ENCODE data around the gene ACSM6. TPM values are rescaled to one million over a fixed set of nuclear protein-coding genes. Genes with fewer than 3 reads are reported as not detected.

The ACSM6 gene
- total and polyA plus RNA-seq, 2 donors (not counting 3 experiments of a cell fraction or from before 2014, with no cell fraction given): not detected

DNA sequence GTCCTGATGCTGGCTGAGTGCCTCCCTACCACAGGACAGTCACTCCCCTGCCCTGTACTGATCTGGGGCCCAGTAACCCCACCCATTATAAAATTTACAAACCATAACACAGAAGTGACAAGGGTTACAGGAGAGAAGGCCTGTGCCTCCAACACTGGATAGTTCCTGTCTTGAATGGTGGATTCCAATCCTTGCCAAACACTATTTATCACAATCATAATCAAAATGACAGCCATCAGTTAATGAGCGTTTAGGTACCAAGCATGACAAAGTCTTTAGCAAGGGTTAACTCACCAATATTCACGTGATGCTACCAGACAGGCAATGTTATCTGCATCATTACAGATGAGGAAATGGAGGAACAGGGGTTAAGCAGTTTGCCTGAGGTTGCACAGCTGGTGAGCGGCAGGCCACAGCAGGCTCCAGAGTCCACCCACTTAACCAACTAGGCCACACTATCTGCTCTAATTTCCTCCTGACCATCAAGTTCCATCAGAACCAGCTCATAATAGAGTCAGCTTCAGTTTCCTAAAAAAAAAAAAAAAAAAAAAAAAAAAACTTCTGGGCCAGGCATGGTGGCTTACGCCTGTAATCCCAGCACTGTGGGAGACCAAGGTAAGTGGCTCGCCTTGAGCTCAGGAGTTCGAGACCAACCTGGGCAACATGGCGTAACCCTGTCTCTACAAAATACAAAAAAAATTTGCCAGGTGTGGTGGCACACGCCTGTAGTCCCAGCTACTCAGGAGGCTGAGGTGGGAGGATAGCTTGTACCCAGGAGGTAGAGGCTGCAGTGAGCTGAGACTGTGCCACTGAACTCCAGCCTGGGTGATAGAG is 82.5 kb downstream of the ACSM6 start:
- Histone ChIP-seq H3K9ac (replicated peaks; ENCODE audit: extremely low read depth, insufficient read depth, low read length) (no peak overlapping the region), H3K4me3 (replicated peaks in 1 of 3; ENCODE audit: insufficient read depth in 1 of 3, low read depth in 1 of 3, low read length in 3 of 3) (no peak overlapping the region), H3K27me3 (ENCODE audit: control insufficient read depth in 2 of 2, insufficient read depth in 2 of 2, low read length in 2 of 2) (no peaks in the 10 kb centered on the region), H2AFZ (ENCODE audit: low read depth, low read length) (no peak overlapping the region), H3K9me1 (replicated peaks; ENCODE audit: control insufficient read depth, extremely low read depth, insufficient read depth, low read length) (no peaks in the 10 kb centered on the region), H3K4me1 (ENCODE audit: control insufficient read depth, extremely low read depth, insufficient read depth, low read length) (peaks cover 20% of the 10 kb centered on the region), H3K36me3 (ENCODE audit: control insufficient read depth in 2 of 2, extremely low read depth in 1 of 2, insufficient read depth in 2 of 2, low read length in 2 of 2) (no peaks in the 10 kb centered on the region), H3K27ac (ENCODE audit: insufficient read depth, low read depth, low read length) (no peak overlapping the region), H3K79me2 (ENCODE audit: control insufficient read depth, insufficient read depth, low read length) (peaks cover 61% of the 10 kb centered on the region), H4K20me1 (replicated peaks; ENCODE audit: control insufficient read depth, extremely low read depth, insufficient read depth, low read length) (no peaks in the 10 kb centered on the region), H3K4me2 (ENCODE audit: insufficient read depth, low read length) (no peak overlapping the region), H3K9me3 (replicated peaks; ENCODE audit: control insufficient read depth, insufficient read depth, low read length) (no peaks in the 10 kb centered on the region)
- POLR2A ChIA-PET: interaction anchor here (0.6 kb wide), 2 partner anchors 22 to 46 kb away, joined by 4 to 5 read pairs; no protein-coding TSS in a partner anchor
- DNase-seq (ENCODE audit: low read depth, low spot score) (no peak), FAIRE-seq (no peak)
- dilution Hi-C loops (cut with MboI; ENCODE audit: extremely low pct_ligation_motif_present, low sequenced_read_pairs): no loop called here
- intact Hi-C loops (cut with micrococcal nuclease): no loop called here
- no TSS peak for BruUV-seq (replicated peaks)
- TF ChIP-seq POLR2A (IDR thresholded peaks at IDR 0.05; ENCODE audit: low read depth, low read length) (no peak), POLR2AphosphoS5 (IDR thresholded peaks at IDR 0.05; ENCODE audit: insufficient read depth, low read depth, low read length) (no peak), EZH2 (IDR thresholded peaks at IDR 0.05; ENCODE audit: borderline replicate concordance, low read depth, low read length, severe bottlenecking) (no peak), MYC (IDR thresholded peaks at IDR 0.05; ENCODE audit: low read depth, low read length) (no peak), JUN (IDR thresholded peaks at IDR 0.05; ENCODE audit: borderline replicate concordance, insufficient read depth, insufficient read length, low read depth) (no peak), FOS (IDR thresholded peaks at IDR 0.05; ENCODE audit: borderline replicate concordance, insufficient read depth, low read length) (no peak), GATA2 (IDR thresholded peaks at IDR 0.05; ENCODE audit: insufficient read depth, insufficient read length, low read depth, low read length) (no peak)
- TF ChIP-seq, protein P1, sequence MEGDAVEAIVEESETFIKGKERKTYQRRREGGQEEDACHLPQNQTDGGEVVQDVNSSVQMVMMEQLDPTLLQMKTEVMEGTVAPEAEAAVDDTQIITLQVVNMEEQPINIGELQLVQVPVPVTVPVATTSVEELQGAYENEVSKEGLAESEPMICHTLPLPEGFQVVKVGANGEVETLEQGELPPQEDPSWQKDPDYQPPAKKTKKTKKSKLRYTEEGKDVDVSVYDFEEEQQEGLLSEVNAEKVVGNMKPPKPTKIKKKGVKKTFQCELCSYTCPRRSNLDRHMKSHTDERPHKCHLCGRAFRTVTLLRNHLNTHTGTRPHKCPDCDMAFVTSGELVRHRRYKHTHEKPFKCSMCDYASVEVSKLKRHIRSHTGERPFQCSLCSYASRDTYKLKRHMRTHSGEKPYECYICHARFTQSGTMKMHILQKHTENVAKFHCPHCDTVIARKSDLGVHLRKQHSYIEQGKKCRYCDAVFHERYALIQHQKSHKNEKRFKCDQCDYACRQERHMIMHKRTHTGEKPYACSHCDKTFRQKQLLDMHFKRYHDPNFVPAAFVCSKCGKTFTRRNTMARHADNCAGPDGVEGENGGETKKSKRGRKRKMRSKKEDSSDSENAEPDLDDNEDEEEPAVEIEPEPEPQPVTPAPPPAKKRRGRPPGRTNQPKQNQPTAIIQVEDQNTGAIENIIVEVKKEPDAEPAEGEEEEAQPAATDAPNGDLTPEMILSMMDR (IDR thresholded peaks at IDR 0.05; ENCODE audit: extremely low read depth in 1 of 2, insufficient read depth in 1 of 2, low read depth in 1 of 2, low read length in 2 of 2): no peak
- TF ChIP-seq, protein P2, sequence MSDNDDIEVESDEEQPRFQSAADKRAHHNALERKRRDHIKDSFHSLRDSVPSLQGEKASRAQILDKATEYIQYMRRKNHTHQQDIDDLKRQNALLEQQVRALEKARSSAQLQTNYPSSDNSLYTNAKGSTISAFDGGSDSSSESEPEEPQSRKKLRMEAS (IDR thresholded peaks at IDR 0.05; ENCODE audit: insufficient read depth, insufficient read length): no peak
- CTCF ChIA-PET: interaction anchor here (1.2 to 3.6 kb wide), 5 partner anchors 12 to 89 kb away, joined by 4 to 16 read pairs (median 6); no protein-coding TSS in a partner anchor

Measured in endothelial cell of umbilical vein (primary cell).